Measurements from ENCODE around the gene DEPDC5. TPM values are rescaled to one million over a fixed set of nuclear protein-coding genes. Genes with fewer than 3 reads are reported as not detected.
"Not testable (repeated sequence)": the region's sequence is repeated elsewhere in the genome, so short reads cannot be mapped to it uniquely, and the experiment has no call there.

DEPDC5 gene
- total RNA-seq, 3 donors from 2014 or later = 48.7 to 53.1 (median 49.5) TPM

DNA sequence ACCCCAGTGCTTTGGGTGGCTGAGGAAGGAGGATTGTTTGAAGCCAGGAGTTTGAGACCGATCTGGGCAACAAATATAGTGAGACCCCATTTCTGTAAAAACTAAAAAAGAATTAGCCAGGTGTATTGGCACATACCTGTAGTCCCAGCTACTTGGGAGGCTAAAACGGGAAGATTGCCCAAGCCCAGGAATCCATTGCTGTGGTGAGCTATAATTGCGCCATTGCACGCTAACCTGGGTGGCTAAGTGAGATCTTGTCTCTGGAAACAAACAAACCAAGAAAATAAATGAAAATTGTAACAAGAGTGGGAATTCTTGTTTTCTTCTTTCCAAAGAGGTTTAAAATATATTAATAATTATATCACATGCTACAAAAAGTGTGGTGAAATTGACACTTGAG is 52.9 kb downstream of the DEPDC5 start:
- H3K4me1 ChIP-seq (ENCODE audit: low read depth) = no peaks in the 10 kb centered on the region
- no peaks in the 10 kb centered on the region for H3K9me3 ChIP-seq
- no peak overlapping the region for H3K4me3 ChIP-seq
- no peak for DNase-seq
- H3K36me3 ChIP-seq (ENCODE audit: low read depth) = peaks cover 15% of the 10 kb centered on the region
- TF ChIP-seq, protein P1, sequence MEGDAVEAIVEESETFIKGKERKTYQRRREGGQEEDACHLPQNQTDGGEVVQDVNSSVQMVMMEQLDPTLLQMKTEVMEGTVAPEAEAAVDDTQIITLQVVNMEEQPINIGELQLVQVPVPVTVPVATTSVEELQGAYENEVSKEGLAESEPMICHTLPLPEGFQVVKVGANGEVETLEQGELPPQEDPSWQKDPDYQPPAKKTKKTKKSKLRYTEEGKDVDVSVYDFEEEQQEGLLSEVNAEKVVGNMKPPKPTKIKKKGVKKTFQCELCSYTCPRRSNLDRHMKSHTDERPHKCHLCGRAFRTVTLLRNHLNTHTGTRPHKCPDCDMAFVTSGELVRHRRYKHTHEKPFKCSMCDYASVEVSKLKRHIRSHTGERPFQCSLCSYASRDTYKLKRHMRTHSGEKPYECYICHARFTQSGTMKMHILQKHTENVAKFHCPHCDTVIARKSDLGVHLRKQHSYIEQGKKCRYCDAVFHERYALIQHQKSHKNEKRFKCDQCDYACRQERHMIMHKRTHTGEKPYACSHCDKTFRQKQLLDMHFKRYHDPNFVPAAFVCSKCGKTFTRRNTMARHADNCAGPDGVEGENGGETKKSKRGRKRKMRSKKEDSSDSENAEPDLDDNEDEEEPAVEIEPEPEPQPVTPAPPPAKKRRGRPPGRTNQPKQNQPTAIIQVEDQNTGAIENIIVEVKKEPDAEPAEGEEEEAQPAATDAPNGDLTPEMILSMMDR (IDR thresholded peaks at IDR 0.05) = no peak
- ATAC-seq = no peak
- intact Hi-C loops (cut with DNase I, micrococcal nuclease) = no loop called here

DNA sequence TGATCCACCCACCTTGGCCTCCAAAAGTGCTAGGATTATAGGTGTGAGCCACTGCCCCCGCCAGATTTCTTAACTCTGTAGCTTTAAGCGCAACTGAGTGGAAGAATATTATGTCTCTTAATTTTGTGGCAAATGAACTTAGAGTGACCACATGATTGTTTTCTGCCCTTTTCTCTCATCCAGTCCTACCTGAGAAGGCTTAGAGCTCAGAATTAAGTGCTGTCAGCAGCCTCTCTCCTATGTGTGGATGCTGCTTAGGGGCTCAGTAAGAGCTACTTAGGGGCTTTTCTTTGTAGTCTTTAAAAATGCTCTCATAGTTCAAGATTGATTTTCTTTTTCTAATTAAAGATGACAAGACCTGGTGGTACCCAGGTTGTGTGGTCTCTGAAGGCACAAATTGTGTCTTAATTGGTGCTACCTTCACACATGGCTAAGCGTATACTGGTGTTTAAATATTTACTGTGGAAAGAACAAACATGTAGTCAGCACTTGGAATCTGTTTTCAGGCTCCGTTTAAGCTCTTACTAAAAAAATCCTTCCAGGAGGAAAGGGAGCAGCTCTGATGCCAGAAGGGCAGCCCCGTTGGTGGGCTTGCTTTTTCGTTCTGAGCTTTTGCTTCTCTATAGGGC is 59.3 kb downstream of the DEPDC5 start:
- peaks cover 7% of the 10 kb centered on the region for H3K36me3 ChIP-seq (ENCODE audit: low read depth)

DNA sequence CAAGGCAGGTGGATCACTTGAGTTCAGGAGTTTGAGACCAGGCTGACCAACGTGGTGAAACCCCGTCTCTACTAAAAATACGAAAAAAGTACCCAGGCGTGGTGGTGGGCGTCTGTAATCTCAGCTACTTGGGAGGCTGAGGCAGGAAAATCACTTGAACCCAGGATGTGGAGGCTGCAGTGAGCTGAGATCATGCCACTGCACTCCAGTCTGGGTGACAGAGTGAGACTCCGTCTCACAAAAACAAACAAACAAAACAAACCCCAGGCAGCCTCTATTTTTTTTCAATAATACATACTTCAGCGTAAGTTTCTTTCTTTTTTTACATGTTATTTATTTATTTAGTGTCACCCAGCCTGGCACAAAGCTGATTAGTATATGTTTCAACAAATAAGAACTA is 60.1 kb downstream of the DEPDC5 start:
- H3K4me1 ChIP-seq (ENCODE audit: low read depth); ATAC-seq; H3K9me3 ChIP-seq; intact Hi-C loops (cut with DNase I, micrococcal nuclease); H3K36me3 ChIP-seq (ENCODE audit: low read depth); DNase-seq; H3K4me3 ChIP-seq: not testable (repeated sequence)

More for the DNA sequence above, 59.3 kb downstream of the DEPDC5 start:
- intact Hi-C loops (cut with DNase I, micrococcal nuclease) = no loop called here
- Histone ChIP-seq H3K4me1 (ENCODE audit: low read depth) (no peaks in the 10 kb centered on the region), H3K9me3 (no peaks in the 10 kb centered on the region), H3K4me3 (no peak overlapping the region)
- no peak for DNase-seq
- TF ChIP-seq, protein P1 (IDR thresholded peaks at IDR 0.05) = no peak
- ATAC-seq = no peak

DNA sequence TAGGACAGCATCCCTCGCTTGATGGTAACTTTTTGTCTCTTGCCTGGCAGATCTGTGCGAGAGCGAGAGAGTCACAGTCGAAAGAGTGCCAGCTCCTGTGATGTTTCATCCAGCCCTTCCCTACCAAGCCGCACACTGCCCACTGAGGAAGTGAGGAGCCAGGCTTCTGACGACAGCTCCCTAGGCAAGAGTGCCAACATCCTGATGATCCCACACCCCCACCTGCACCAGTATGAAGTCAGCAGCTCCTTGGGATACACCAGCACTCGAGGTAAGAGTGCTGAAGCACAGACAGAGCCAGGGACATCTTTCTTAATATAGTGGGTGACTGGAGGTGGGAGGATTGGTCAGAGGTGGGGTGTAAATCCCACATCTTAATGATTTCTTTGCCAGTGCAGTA is 61.1 kb downstream of the DEPDC5 start:
- no peak for ATAC-seq

DNA sequence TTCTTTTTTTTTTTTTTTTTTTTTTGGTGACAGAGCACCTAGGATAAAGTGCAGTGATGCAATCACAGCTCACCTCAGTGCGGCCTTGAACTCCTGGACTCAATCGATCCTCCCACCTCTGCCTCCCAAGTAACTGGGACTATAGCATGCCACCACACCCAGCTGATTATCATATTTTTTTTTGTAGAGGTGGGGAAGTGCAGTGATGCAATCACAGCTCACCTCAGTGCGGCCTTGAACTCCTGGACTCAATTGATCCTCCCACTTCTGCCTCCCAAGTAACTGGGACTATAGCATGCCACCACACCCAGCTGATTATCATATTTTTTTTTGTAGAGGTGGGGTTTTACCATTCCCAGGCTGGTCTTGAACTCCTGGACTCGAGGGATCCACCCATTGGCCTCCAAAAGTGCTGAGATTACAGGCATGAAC is 61.6 kb downstream of the DEPDC5 start:
- intact Hi-C loops (cut with DNase I, micrococcal nuclease); H3K4me1 ChIP-seq (ENCODE audit: low read depth); H3K9me3 ChIP-seq; H3K4me3 ChIP-seq; H3K36me3 ChIP-seq (ENCODE audit: low read depth): not testable (repeated sequence)
- peak; percentile 47 to 58 (median 47) for DNase-seq
- peak; percentile 95 for ATAC-seq

More for the DNA sequence above, 61.1 kb downstream of the DEPDC5 start:
- Histone ChIP-seq H3K4me1 (ENCODE audit: low read depth) (no peaks in the 10 kb centered on the region), H3K4me3 (no peak overlapping the region), H3K36me3 (ENCODE audit: low read depth) (peaks cover 7% of the 10 kb centered on the region), H3K9me3 (no peaks in the 10 kb centered on the region)
- no peak for DNase-seq
- intact Hi-C loops (cut with DNase I, micrococcal nuclease) = no loop called here
- TF ChIP-seq, protein P1 (IDR thresholded peaks at IDR 0.05) = no peak

DNA sequence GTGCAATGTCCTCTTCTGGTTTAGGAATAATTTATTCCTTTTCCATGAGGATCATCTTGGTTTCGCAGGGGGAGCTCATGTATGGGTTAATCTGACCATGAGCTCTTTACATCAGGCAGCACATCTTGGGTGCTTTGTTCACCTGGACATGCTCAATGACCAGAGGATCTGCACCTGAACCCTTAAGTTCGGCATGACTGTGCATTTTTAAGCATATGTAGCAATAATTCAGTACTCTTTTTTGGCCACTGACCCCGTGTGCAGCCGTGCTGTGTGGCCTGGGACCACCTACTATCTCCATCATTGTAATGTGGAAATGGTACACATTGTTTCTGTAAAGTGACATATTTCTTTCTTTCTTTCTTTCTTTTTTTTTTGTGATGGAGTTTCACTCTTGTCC is 62.9 kb downstream of the DEPDC5 start:
- TF ChIP-seq, protein P1 (IDR thresholded peaks at IDR 0.05) = no peak
- intact Hi-C loops (cut with DNase I, micrococcal nuclease) = no loop called here
- no peak for ATAC-seq
- H3K4me1 ChIP-seq (ENCODE audit: low read depth) = no peaks in the 10 kb centered on the region
- no peaks in the 10 kb centered on the region for H3K9me3 ChIP-seq
- peaks cover 4% of the 10 kb centered on the region for H3K36me3 ChIP-seq (ENCODE audit: low read depth)
- DNase-seq = no peak
- H3K4me3 ChIP-seq = no peak overlapping the region
